GM06990 (cell line): ENCODE data around the gene WAS.

Source experiments
- DNase-seq: peaks from one replicate; pipeline ENCODE4 v3.0.0-alpha.2; 2011; ENCODE audit not compliant: insufficient read length; ENCODE audit errors: extremely low read depth
- H3K27me3 ChIP-seq: replicated peaks from 2 replicates; pipeline ENCODE4 v1.6.0; 2011; ENCODE audit warnings: low read length; ENCODE audit not compliant: control insufficient read depth, insufficient read depth
- H3K36me3 ChIP-seq: 2 replicates; pipeline ENCODE4 v1.5.1; 2011; ENCODE audit warnings: low read length; ENCODE audit not compliant: control insufficient read depth, insufficient read depth
- H3K4me3 ChIP-seq: replicated peaks from 2 replicates; pipeline ENCODE4 v1.5.1; 2011; ENCODE audit warnings: low read depth, mild to moderate bottlenecking, control low read depth, low read length
- CTCF ChIP-seq: IDR thresholded peaks from 2 replicates; pipeline ENCODE4 v1.5.1; 2011; ENCODE audit warnings: low read length, control low read depth, mild to moderate bottlenecking, inconsistent platforms; ENCODE audit not compliant: insufficient read depth, poor library complexity, severe bottlenecking

Gene WAS

GRCh38 chrX:48703642-48704481 lies 20.3 kb downstream of the WAS start:
- H3K36me3 ChIP-seq, result peaks cover 7% of the 10 kb centered on the region

GRCh38 chrX:48705871-48706270 lies 22.3 kb downstream of the WAS start:
- DNase-seq, result no peak
- Histone ChIP-seq H3K27me3 (no peaks in the 10 kb centered on the region), H3K36me3 (peaks cover 7% of the 10 kb centered on the region), H3K4me3 (no peak overlapping the region)
- TF ChIP-seq CTCF, result no peak

More at GRCh38 chrX:48703642-48704481, 20.3 kb downstream of the WAS start:
- TF ChIP-seq CTCF, result no peak
- H3K4me3 ChIP-seq, result no peak overlapping the region
- no peak for DNase-seq
- H3K27me3 ChIP-seq, result no peaks in the 10 kb centered on the region

- TF ChIP-seq CTCF, result no peak
- DNase-seq, result no peak
- no peak overlapping the region for H3K4me3 ChIP-seq
- H3K36me3 ChIP-seq, result peaks cover 5% of the 10 kb centered on the region
- no peaks in the 10 kb centered on the region for H3K27me3 ChIP-seq
Measured at GRCh38 chrX:48709522-48710112, 26.0 kb downstream of the WAS start.

GRCh38 chrX:48711162-48711928 lies 27.7 kb downstream of the WAS start:
- TF ChIP-seq CTCF, result no peak
- DNase-seq, result no peak
- Histone ChIP-seq H3K4me3 (no peak overlapping the region), H3K36me3 (peaks cover 1% of the 10 kb centered on the region; the same call in 1 of the 2 replicates), H3K27me3 (no peaks in the 10 kb centered on the region)

GRCh38 chrX:48711929-48712505 lies 28.4 kb downstream of the WAS start:
- DNase-seq, result no peak
- no peak for TF ChIP-seq CTCF
- Histone ChIP-seq H3K4me3 (no peak overlapping the region), H3K36me3 (peaks cover 1% of the 10 kb centered on the region; the same call in 1 of the 2 replicates), H3K27me3 (no peaks in the 10 kb centered on the region)
